Measurements from ENCODE around the gene CDT1.
A peak's percentile ranks its signal among the peaks of the same experiment; 100 is the strongest.

CDT1 gene

GRCh38 chr16:88807626-88808453, 4.3 kb downstream of the CDT1 start:
- ChIA-PET POLR2A (no interaction called here), CTCF (interaction anchor here (2.3 kb wide), 1 partner anchor 70 kb away, joined by 10 read pairs; no protein-coding TSS in a partner anchor)
- DNase-seq (ENCODE audit: extremely low spot score): no peak
- no peak for TF ChIP-seq CTCF (IDR thresholded peaks at IDR 0.05; ENCODE audit: control extremely low read depth, extremely low read depth, low read depth, missing control alignments)

DNA sequence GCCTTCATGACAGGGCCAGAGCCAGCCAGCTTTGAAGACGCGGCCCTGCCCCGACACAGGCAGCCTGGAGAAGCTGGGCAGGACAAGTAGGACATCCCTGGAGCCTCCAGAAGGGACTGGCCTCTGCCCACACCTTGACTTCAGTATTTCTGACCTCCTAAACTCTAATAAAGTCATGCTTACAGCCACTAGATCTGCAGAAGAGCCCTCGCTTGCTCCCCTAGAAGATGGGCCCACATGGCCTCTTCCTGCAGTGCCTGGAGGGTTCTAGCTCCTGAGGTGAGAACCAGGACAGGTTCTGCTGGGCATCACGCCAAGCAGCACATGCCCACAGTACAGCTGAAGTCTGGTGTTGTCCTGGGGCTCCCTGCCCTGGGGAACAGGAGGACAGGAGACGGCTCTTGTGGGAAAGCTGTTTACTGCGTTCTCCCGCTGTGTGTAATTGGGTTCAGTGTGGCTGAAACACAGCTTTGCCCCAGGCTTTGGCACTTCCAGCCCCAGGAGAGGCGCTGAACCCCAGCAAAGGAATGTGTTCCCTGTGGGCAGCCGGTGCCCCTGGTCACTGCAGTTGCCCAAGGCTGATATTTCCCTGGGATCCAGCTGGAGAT, 5.6 kb downstream of the CDT1 start:
- CTCF ChIA-PET: interaction anchor here (0.9 to 6.7 kb wide), 6 partner anchors 9 to 358 kb away, joined by 3 to 37 read pairs (median 6); partner anchors contain the start of genes GALNS and TRAPPC2L
- DNase-seq (ENCODE audit: extremely low spot score): no peak
- no peak for TF ChIP-seq CTCF (IDR thresholded peaks at IDR 0.05; ENCODE audit: control extremely low read depth, extremely low read depth, low read depth, missing control alignments)
- POLR2A ChIA-PET: interaction anchor here (0.6 kb wide), 1 partner anchor 725 kb away, joined by 6 read pairs; no protein-coding TSS in a partner anchor

- no peak for TF ChIP-seq CTCF (IDR thresholded peaks at IDR 0.05; ENCODE audit: control extremely low read depth, extremely low read depth, low read depth, missing control alignments)
- CTCF ChIA-PET: interaction anchor here (0.9 to 6.7 kb wide), 9 partner anchors 10 to 358 kb away, joined by 3 to 37 read pairs (median 4); partner anchors contain the start of genes GALNS and TRAPPC2L
- DNase-seq (ENCODE audit: extremely low spot score): no peak
- POLR2A ChIA-PET: interaction anchor here (0.6 kb wide), 1 partner anchor 725 kb away, joined by 6 read pairs; no protein-coding TSS in a partner anchor
Observed at GRCh38 chr16:88809676-88810165, 6.1 kb downstream of the CDT1 start.

DNA sequence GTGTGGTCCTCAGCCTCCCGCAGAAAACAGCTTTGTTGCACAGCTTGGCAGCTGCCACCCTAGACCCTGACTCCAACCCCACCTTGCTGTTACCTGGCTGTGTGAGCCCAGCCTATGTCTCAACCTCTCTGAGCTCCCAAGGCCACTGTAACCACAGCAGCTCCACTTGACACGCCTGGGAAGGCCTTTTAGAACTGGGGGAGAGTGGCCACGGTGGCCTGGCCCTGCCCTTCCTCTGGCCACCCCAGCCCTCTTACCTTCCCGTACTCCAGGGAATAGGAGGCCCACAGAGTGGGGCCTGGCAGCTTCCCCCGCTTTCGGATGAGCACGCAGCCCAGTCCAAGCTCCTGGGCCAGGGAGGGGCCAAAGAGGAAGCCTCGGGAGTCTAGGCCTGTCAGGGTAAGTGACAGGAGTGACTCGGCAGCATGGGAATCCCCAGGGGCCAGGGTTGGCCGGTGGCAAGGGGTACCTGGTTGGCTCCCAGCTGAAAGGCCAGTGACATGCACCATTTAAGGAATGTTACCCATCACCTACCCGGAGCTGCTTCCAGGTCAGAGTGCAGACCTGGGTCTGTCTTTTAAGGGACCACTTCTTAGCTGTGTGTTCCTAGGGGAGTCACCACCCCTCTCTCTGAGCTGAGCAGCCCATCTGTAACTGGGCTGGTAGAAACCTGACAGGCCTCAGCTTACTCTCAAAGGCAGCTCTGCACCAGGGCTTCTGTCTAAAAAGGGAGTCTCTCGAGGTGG, 6.8 kb downstream of the CDT1 start:
- no peak for TF ChIP-seq CTCF (IDR thresholded peaks at IDR 0.05; ENCODE audit: control extremely low read depth, extremely low read depth, low read depth, missing control alignments)
- no peak for DNase-seq (ENCODE audit: extremely low spot score)
- POLR2A ChIA-PET: interaction anchor here (0.8 to 1.2 kb wide), 2 partner anchors 27 to 45 kb away, joined by 3 read pairs; no protein-coding TSS in a partner anchor
- CTCF ChIA-PET: interaction anchor here (0.9 to 6.7 kb wide), 8 partner anchors 10 to 357 kb away, joined by 3 to 37 read pairs (median 10); partner anchors contain the start of genes GALNS and TRAPPC2L

DNA sequence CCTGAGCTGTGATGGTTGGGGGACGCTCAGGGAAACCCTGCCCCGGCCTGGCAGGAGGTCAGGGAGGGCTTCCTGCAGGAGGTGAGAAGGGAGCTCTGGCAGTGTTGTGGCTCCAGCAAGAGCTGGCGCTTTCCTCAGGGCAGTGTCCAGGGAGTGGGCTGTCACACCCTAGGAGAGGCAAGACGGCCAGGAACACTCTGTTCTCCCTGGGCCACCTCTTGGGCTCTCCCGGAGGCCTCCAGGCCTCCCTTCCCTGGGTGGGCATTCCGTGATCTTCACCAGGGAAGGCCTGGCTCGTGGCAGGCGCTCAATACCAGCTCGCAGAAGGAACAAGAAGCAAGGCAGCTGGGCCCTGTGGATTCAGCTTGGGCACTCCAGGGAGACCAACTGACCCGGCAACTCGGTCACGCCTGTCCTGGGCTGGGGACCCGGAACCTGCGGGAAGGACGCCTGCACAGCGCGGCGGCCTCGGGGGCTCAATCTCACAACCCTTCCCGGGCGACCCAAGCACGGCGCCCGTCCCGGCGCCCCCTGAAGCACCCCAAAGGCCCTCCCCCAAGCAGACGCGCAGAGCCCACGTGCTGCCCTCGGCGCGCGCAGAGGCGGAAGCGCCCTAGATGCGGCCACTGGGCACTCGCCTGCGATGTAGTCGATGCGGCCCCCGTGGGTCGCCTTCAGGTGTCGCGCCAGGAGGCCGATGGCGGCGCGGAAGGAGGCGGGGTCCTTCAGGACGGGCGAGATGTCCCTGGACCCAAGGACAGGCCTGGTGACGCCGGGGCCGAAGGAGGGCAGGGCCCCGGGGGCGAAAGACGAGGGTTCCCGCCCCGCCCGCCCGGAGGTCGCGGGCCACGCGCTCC, 7.6 kb downstream of the CDT1 start:
- peak; percentile 81 for DNase-seq (ENCODE audit: extremely low spot score)
- CTCF ChIA-PET: interaction anchor here (0.9 to 6.7 kb wide), 9 partner anchors 10 to 356 kb away, joined by 3 to 37 read pairs (median 9); partner anchors contain the start of genes GALNS and TRAPPC2L
- TF ChIP-seq CTCF (IDR thresholded peaks at IDR 0.05; ENCODE audit: control extremely low read depth, extremely low read depth, low read depth, missing control alignments): no peak
- POLR2A ChIA-PET: interaction anchor here (0.5 to 1.3 kb wide), 4 partner anchors 28 to 381 kb away, joined by 3 to 5 read pairs (median 3); no protein-coding TSS in a partner anchor

Measured in GM10248 (cell line).